Measurements from ENCODE around the gene SLC44A3.

SLC44A3 gene

DNA sequence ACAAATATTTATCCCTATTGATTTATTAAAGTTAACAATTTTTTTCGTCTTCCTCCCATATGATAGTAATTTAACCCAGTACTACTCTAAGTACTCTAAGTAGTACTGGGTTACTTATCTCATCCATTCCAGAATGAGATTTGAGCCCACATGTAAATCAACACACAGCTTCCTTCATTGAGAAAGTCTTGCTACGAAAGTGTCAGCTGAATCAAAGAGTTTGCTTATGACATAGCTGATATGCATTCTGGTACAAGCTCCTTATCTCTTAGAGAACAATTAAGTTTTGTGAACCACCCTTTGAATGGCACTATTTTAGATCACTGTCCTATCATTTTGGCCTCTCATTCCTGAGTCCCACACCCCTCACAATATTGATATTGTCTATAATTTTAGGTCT is 2.4 kb upstream of the SLC44A3 start:
- TF ChIP-seq, protein P1, sequence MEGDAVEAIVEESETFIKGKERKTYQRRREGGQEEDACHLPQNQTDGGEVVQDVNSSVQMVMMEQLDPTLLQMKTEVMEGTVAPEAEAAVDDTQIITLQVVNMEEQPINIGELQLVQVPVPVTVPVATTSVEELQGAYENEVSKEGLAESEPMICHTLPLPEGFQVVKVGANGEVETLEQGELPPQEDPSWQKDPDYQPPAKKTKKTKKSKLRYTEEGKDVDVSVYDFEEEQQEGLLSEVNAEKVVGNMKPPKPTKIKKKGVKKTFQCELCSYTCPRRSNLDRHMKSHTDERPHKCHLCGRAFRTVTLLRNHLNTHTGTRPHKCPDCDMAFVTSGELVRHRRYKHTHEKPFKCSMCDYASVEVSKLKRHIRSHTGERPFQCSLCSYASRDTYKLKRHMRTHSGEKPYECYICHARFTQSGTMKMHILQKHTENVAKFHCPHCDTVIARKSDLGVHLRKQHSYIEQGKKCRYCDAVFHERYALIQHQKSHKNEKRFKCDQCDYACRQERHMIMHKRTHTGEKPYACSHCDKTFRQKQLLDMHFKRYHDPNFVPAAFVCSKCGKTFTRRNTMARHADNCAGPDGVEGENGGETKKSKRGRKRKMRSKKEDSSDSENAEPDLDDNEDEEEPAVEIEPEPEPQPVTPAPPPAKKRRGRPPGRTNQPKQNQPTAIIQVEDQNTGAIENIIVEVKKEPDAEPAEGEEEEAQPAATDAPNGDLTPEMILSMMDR (IDR thresholded peaks at IDR 0.05; ENCODE audit: insufficient read depth, low read length, poor library complexity, severe bottlenecking) = no peak
- Histone ChIP-seq H3K27me3 (replicated peaks; ENCODE audit: control insufficient read depth, insufficient read depth, low read length) (no peaks in the 10 kb centered on the region; the same call in 1 of the 2 replicates), H3K36me3 (ENCODE audit: control insufficient read depth, insufficient read depth, low read length) (no peaks in the 10 kb centered on the region), H3K4me3 (replicated peaks; ENCODE audit: low read depth, low read length) (no peak overlapping the region)
- no peak for DNase-seq (ENCODE audit: extremely low read depth, insufficient read length)

DNA sequence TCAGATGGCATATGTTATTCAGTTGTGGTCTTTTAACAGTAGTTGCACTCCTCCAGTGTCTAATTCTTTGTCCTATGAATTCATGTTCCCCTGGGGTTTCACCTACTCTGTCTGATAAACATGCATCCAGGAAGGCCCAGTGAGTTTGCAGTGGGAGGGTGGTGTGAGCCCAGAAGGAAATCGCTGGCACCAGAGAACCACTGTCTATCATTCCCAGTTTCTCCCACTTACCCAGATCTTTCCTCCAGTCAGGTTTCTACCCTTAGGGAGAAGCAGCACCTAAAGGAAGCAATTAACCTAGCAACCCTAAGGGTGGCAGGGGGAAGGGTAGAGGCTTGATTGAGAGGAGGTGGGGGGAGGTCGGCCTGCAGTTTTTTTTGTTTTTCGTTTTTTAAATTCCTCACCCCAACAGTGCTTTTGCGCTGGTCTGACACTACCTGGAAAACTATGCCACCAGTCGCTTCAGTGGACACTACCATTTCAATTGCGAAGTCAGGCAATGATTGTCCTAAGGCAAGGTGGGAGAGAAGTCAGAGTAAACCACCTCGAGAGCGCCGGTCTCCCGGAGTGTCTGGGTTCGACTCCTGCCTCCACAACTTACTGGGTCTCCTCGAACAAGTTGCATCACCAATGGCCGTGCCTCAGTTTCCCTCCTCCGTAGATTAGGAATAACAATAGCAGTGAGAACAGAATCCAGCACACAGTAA is 766 bp upstream of the SLC44A3 start:
- TF ChIP-seq, protein P1 (IDR thresholded peaks at IDR 0.05; ENCODE audit: insufficient read depth, low read length, poor library complexity, severe bottlenecking) = no peak
- no peak for DNase-seq (ENCODE audit: extremely low read depth, insufficient read length)
- Histone ChIP-seq H3K36me3 (ENCODE audit: control insufficient read depth, insufficient read depth, low read length) (no peaks in the 10 kb centered on the region), H3K27me3 (replicated peaks; ENCODE audit: control insufficient read depth, insufficient read depth, low read length) (no peaks in the 10 kb centered on the region; the same call in none of the 2 replicates), H3K4me3 (replicated peaks; ENCODE audit: low read depth, low read length) (no peak overlapping the region)

DNA sequence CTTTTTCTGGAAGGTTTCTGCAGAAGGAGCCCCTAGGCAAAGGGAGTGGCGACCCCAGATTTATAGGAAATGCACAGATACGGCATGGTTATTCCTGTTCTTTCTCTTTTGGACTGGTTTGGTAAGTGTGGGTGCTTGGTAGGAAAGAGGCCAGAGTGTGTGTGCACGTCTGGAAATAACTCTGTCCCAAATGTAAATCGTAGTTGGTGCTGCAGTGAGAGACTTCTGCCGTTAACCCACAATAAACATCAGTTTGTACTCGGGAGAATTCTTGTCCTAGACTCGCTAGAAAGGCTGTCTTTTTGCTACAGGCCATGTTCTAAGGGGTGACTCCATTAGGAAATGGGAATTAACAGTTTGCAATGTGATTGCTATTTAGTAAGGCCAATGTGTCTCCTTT is 779 bp downstream of the SLC44A3 start:
- H3K36me3 ChIP-seq (ENCODE audit: control insufficient read depth, insufficient read depth, low read length) = no peaks in the 10 kb centered on the region
- no peak for DNase-seq (ENCODE audit: extremely low read depth, insufficient read length)
- TF ChIP-seq, protein P1 (IDR thresholded peaks at IDR 0.05; ENCODE audit: insufficient read depth, low read length, poor library complexity, severe bottlenecking) = no peak
- no peak overlapping the region for H3K4me3 ChIP-seq (replicated peaks; ENCODE audit: low read depth, low read length)
- H3K27me3 ChIP-seq (replicated peaks; ENCODE audit: control insufficient read depth, insufficient read depth, low read length) = no peaks in the 10 kb centered on the region; the same call in none of the 2 replicates

DNA sequence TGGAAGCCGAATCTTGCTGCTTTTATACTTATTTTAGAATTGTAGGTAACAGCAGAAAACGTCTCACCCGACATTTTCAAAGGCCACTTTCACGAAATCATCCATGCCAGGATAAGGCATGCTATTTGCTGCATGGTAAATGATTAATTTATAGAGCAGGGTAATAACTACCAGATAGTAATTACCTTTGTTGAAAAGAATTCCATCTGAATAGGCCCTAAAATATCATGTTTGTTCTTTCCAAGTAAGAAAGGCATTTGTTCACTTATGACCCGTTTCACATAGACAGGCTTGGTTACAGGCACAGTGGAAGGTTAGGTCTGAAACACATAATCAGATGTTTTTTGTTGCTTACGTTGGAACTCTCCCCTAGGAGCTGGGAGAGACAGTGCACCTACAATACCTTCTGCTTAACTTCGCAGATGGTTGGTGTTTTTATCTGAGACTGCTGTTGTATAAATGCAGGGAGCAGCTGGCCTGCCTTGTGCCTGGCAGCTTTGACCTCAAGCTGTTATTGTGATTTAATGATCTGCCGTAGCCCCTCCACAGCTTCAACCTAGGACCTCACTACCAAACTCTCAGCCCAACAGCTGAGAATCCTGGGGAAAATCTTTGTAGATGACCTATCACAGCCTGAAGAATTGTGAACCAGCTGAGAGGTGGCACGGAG is 1.6 kb downstream of the SLC44A3 start:
- Histone ChIP-seq H3K36me3 (ENCODE audit: control insufficient read depth, insufficient read depth, low read length) (no peaks in the 10 kb centered on the region), H3K27me3 (replicated peaks; ENCODE audit: control insufficient read depth, insufficient read depth, low read length) (no peaks in the 10 kb centered on the region; the same call in none of the 2 replicates), H3K4me3 (replicated peaks; ENCODE audit: low read depth, low read length) (no peak overlapping the region)
- no peak for DNase-seq (ENCODE audit: extremely low read depth, insufficient read length)
- TF ChIP-seq, protein P1 (IDR thresholded peaks at IDR 0.05; ENCODE audit: insufficient read depth, low read length, poor library complexity, severe bottlenecking) = no peak

DNA sequence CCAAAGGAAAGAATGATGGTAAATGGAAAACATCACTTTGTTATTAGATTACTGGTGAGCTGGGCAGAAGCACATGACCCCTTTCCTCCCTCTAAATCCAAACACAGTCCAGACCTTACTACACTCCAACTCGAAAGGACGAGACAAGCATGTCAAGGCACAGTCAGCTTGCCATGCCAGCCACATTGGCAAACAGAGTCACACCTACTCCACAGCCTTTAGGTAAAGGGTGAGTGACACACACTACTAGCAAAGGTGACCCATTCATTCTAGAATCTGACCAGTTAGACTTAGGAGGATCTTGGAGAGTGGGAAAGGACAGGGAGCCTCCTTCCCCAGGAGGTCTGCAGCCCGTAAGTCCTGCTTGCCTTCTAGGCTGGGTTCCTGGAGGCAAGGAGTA is 3.0 kb downstream of the SLC44A3 start:
- no peaks in the 10 kb centered on the region; the same call in none of the 2 replicates for H3K27me3 ChIP-seq (replicated peaks; ENCODE audit: control insufficient read depth, insufficient read depth, low read length)
- H3K36me3 ChIP-seq (ENCODE audit: control insufficient read depth, insufficient read depth, low read length) = no peaks in the 10 kb centered on the region
- TF ChIP-seq, protein P1 (IDR thresholded peaks at IDR 0.05; ENCODE audit: insufficient read depth, low read length, poor library complexity, severe bottlenecking) = no peak
- DNase-seq (ENCODE audit: extremely low read depth, insufficient read length) = no peak
- H3K4me3 ChIP-seq (replicated peaks; ENCODE audit: low read depth, low read length) = no peak overlapping the region

Data from GM06990 (cell line).